OCI-LY3 (cell line): ENCODE measurements around the gene TSHR.
A peak's percentile ranks its signal among the peaks of the same experiment; 100 is the strongest.

Source experiments
- H2AFZ ChIP-seq: fragments of 200-600, 300-600 bp; shearing (Covaris generic); 2 replicates; pipeline ENCODE4 v1.6.0; 2014; ENCODE audit warnings: antibody characterized with exemption, low read depth, low read length
- H3K27ac ChIP-seq: fragments of 200-600, 300-600 bp; sonication (generic); 2 replicates; pipeline ENCODE4 v1.5.1; 2014; ENCODE audit warnings: mild to moderate bottlenecking, low read length, moderate library complexity, mixed read lengths
- H3K27me3 ChIP-seq: fragments of 200-600, 300-600 bp; sonication (generic); 2 replicates; pipeline ENCODE4 v1.6.1; 2014; ENCODE audit warnings: low read depth, low read length, mixed read lengths
- H3K36me3 ChIP-seq: fragments of 200-600, 300-600 bp; sonication (generic); replicated peaks from 2 replicates; pipeline ENCODE3; 2014; ENCODE audit warnings: low read depth, low read length, mixed read lengths
- H3K4me1 ChIP-seq: fragments of 300-600, 200-600 bp; sonication (generic); 2 replicates; pipeline ENCODE4 v1.6.1; 2014; ENCODE audit warnings: low read length, mixed read lengths
- H3K4me2 ChIP-seq: fragments of 200-600, 300-600 bp; sonication (generic); 2 replicates; pipeline ENCODE4 v1.6.1; 2014; ENCODE audit warnings: low read length, mixed read lengths
- H3K4me3 ChIP-seq: fragments of 300-600, 200-600 bp; sonication (generic); 2 replicates; pipeline ENCODE4 v1.5.1; 2014; ENCODE audit warnings: antibody characterized with exemption, mild to moderate bottlenecking, low read length, moderate library complexity
- H3K79me2 ChIP-seq: fragments of 300-600, 200-600 bp; shearing (Covaris generic); 2 replicates; pipeline ENCODE4 v1.6.1; 2014; ENCODE audit warnings: mild to moderate bottlenecking, low read length, mixed read lengths
- H3K9ac ChIP-seq: fragments of 300-600, 200-600 bp; shearing (Covaris generic); 2 replicates; pipeline ENCODE4 v1.6.0; 2014; ENCODE audit warnings: mild to moderate bottlenecking, low read length, moderate library complexity
- H3K9me3 ChIP-seq: fragments of 200-600, 300-600 bp; shearing (Covaris generic); 2 replicates; pipeline ENCODE4 v1.6.1; 2014; ENCODE audit warnings: low read length, mixed read lengths; ENCODE audit not compliant: insufficient read depth
- H4K20me1 ChIP-seq: fragments of 200-600, 300-600 bp; sonication (generic); 2 replicates; pipeline ENCODE4 v1.6.1; 2016; ENCODE audit warnings: low read length, mixed read lengths; ENCODE audit not compliant: insufficient read depth
- EZH2phosphoT487 ChIP-seq: fragments of 200-600 bp; shearing (Covaris generic); IDR thresholded peaks from 2 replicates; pipeline ENCODE4 v1.6.1; 2018; ENCODE audit warnings: antibody characterized with exemption, mixed run types, low read depth
- TF ChIP-seq, protein P1 (sequence below): fragments of 200-600, 300-600 bp; sonication (generic); IDR thresholded peaks from 2 replicates; pipeline ENCODE4 v1.5.1; 2014; ENCODE audit warnings: antibody characterized with exemption, low read length, low read depth

Gene TSHR

DNA sequence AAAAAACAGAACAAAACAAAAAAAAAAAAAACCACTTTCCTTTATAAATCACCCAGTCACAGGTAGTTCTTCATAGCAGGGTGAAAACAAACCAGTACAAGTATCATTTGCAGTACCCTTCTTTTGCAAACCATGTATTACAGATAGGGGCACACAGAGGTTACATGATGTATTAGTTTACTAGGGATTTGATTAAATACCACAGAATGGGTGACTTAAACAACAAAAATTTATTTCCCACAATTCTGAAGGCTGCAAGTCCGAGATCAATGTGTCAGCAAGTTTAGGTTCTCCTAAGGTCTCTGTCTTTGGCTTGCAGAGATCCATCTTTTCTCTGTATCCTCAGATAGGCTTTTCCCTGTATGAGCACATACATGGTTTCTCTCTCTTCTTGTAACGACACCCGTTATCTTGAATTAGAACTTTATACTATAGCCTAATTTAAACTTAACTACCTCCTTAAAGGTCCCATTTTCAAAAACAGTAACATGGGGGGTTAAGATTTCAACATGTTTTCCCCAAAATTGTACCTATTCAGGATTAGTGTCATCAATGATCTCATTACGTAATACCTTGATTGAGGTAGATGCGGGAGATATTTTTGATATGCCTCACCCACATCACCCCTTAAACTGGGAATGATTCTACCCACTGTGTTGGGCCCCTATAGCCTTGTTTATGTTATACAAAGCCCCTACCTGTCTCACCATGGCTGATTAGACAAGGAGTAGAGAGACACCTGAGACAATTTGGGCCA lies 10.4 kb upstream of the TSHR start:
- no peaks in the 10 kb centered on the region for H3K27me3 ChIP-seq
- TF ChIP-seq, protein P1, sequence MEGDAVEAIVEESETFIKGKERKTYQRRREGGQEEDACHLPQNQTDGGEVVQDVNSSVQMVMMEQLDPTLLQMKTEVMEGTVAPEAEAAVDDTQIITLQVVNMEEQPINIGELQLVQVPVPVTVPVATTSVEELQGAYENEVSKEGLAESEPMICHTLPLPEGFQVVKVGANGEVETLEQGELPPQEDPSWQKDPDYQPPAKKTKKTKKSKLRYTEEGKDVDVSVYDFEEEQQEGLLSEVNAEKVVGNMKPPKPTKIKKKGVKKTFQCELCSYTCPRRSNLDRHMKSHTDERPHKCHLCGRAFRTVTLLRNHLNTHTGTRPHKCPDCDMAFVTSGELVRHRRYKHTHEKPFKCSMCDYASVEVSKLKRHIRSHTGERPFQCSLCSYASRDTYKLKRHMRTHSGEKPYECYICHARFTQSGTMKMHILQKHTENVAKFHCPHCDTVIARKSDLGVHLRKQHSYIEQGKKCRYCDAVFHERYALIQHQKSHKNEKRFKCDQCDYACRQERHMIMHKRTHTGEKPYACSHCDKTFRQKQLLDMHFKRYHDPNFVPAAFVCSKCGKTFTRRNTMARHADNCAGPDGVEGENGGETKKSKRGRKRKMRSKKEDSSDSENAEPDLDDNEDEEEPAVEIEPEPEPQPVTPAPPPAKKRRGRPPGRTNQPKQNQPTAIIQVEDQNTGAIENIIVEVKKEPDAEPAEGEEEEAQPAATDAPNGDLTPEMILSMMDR = no peak
- no peak for TF ChIP-seq EZH2phosphoT487
- H4K20me1 ChIP-seq = no peaks in the 10 kb centered on the region
- no peak overlapping the region for H3K4me3 ChIP-seq
- no peaks in the 10 kb centered on the region for H3K9me3 ChIP-seq
- H3K4me1 ChIP-seq = peaks cover 43% of the 10 kb centered on the region
- H2AFZ ChIP-seq = no peak overlapping the region
- no peak overlapping the region for H3K4me2 ChIP-seq
- no peak overlapping the region for H3K27ac ChIP-seq
- H3K9ac ChIP-seq = no peak overlapping the region
- peaks cover 12% of the 10 kb centered on the region for H3K79me2 ChIP-seq
- H3K36me3 ChIP-seq = no peaks in the 10 kb centered on the region

DNA sequence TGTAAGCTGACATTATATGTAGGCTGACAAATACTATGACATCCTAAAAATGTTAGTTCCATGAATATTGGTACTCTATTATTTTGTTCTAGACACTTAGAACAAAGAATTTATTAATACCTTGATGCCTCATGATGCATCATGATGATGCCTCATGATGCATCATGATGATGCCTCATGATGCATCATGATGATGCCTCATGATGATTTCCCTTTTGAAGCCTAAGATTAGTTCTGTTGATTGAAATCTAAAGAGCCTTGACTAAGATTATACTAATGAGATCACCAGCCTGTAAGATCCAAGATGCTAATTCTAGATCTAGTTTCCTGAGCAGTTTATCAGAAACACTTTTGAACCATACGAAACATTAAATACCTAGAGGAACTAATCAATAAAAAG lies 9.2 kb upstream of the TSHR start:
- no peak overlapping the region for H3K27ac ChIP-seq
- no peaks in the 10 kb centered on the region for H3K27me3 ChIP-seq
- peaks cover 34% of the 10 kb centered on the region for H3K4me1 ChIP-seq
- H3K4me2 ChIP-seq = no peak overlapping the region
- H3K36me3 ChIP-seq = no peaks in the 10 kb centered on the region
- no peak for TF ChIP-seq EZH2phosphoT487
- TF ChIP-seq, protein P1 = no peak
- H3K9me3 ChIP-seq = no peaks in the 10 kb centered on the region
- no peak overlapping the region for H3K9ac ChIP-seq
- H4K20me1 ChIP-seq = no peaks in the 10 kb centered on the region
- H3K4me3 ChIP-seq = no peak overlapping the region
- H3K79me2 ChIP-seq = peaks cover 3% of the 10 kb centered on the region
- H2AFZ ChIP-seq = no peak overlapping the region

DNA sequence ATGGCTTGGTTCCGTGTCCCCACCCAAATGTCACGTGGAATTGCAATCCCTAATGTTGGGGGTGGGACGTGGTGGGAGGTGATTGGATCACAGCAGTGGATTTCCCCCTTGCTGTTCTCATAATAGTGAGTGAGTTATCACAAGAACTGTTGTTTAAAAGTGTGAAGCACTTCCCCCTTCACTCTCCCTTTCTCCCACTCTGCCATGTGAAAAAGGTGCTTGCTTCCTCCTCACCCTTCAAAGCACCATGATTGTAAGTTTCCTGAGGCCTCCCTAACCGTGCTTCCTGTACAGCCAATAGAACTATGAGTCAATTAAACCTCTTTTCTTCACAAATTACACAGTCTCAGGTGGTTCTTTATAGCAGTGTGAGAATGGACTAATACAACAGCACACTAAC lies 8.6 kb upstream of the TSHR start:
- Histone ChIP-seq H3K9me3 (no peaks in the 10 kb centered on the region), H3K4me2 (peak overlapping the region; percentile 35; the same call in 1 of the 2 replicates), H3K9ac (no peak overlapping the region), H3K4me1 (peaks cover 34% of the 10 kb centered on the region), H3K27ac (no peak overlapping the region), H3K27me3 (no peaks in the 10 kb centered on the region), H3K79me2 (no peaks in the 10 kb centered on the region), H4K20me1 (no peaks in the 10 kb centered on the region), H3K36me3 (no peaks in the 10 kb centered on the region), H2AFZ (no peak overlapping the region), H3K4me3 (no peak overlapping the region)
- TF ChIP-seq, protein P1 = no peak
- no peak for TF ChIP-seq EZH2phosphoT487

DNA sequence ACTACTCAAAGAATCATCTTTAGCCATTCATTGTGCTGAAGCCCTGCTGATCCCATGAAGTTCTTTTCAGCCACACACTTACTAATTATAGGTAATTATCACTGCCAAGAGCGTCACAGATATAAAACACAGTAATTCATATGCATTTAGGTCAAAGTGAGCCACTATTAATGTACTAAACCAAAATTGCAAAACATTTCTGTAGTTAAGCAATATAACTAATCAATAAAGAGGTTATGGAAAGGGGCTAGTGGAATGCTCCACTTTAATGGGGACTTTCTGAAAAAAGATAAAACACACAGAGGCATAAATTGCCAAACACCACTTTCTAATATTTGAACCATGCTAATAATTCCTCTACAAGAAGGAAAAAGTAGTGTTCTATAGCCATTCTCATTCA lies 7.1 kb upstream of the TSHR start:
- no peaks in the 10 kb centered on the region for H3K36me3 ChIP-seq
- no peak overlapping the region for H2AFZ ChIP-seq
- H3K4me1 ChIP-seq = peaks cover 26% of the 10 kb centered on the region
- 0 out of 2 replicates have a peak overlapping the region, but pooled peaks have one; percentile 35 for H3K4me2 ChIP-seq
- no peak overlapping the region for H3K27ac ChIP-seq
- H3K27me3 ChIP-seq = no peaks in the 10 kb centered on the region
- no peak overlapping the region for H3K9ac ChIP-seq
- H3K79me2 ChIP-seq = no peaks in the 10 kb centered on the region
- H4K20me1 ChIP-seq = no peaks in the 10 kb centered on the region
- TF ChIP-seq EZH2phosphoT487 = no peak
- TF ChIP-seq, protein P1 = no peak
- H3K4me3 ChIP-seq = no peak overlapping the region
- no peaks in the 10 kb centered on the region for H3K9me3 ChIP-seq
